Uterus (tissue), 4 donors: ENCODE data around the gene KCNQ1. TPM values are rescaled to one million over a fixed set of nuclear protein-coding genes. Genes with fewer than 3 reads are reported as not detected.
A peak's percentile ranks its signal among the peaks of the same experiment; 100 is the strongest.

Experiments
- DNase-seq, 2 donors: peaks; one replicate each; pipeline ENCODE4 v3.0.0-alpha.2; 2019 to 2020
- H3K27ac ChIP-seq, 2 donors: fragments of 200-600 bp; sonication (generic); 1 replicate in 1 of 2; 2 replicates in 1 of 2; pipeline ENCODE4 v1.5.1; 2016 to 2018
- H3K27me3 ChIP-seq, 2 donors: fragments of 200-600 bp; sonication (generic); one replicate each; pipeline ENCODE4 v1.5.1; 2018 to 2019; ENCODE audit warnings: control low read depth in 1 of 2
- H3K36me3 ChIP-seq, 2 donors: fragments of 200-600 bp; sonication (generic); one replicate each; pipeline ENCODE4 v1.5.1; 2019; ENCODE audit warnings: control low read depth in 1 of 2
- H3K4me1 ChIP-seq, 2 donors: fragments of 200-600 bp; sonication (generic); one replicate each; pipeline ENCODE4 v1.5.1; 2018 to 2019; ENCODE audit warnings: control low read depth in 1 of 2
- H3K4me3 ChIP-seq, 2 donors: fragments of 200-600 bp; sonication (generic); 1 replicate in 1 of 2; 2 replicates in 1 of 2; pipeline ENCODE4 v1.5.1; 2018 to 2019; ENCODE audit warnings: mild to moderate bottlenecking in 1 of 2
- H3K9me3 ChIP-seq, 2 donors: fragments of 200-600 bp; sonication (generic); one replicate each; pipeline ENCODE4 v1.5.1; 2019; ENCODE audit warnings: control low read depth in 1 of 2
- CTCF ChIP-seq, 4 experiments: fragments of 200-600 bp in 2 of 4; fragments of 450-650 bp in 2 of 4; sonication (generic) in 2 of 4; IDR thresholded peaks; one replicate each; pipeline ENCODE4 v1.5.1; 2016 to 2019; ENCODE audit warnings: antibody characterized with exemption in 4 of 4, mild to moderate bottlenecking in 2 of 4, moderate library complexity in 1 of 4
- POLR2A ChIP-seq, 2 donors: fragments of 450-650 bp; IDR thresholded peaks; one replicate each; pipeline ENCODE4 v1.6.1; 2016; ENCODE audit warnings: antibody characterized with exemption in 2 of 2, mild to moderate bottlenecking in 1 of 2, moderate library complexity in 1 of 2
- intact Hi-C: fragments of 100-400 bp; cut with DNase I; formaldehyde crosslinking; loops from one replicate; pipeline ENCODE4 v1.15.1; 2023; ENCODE audit warnings: low total_unique reads
- total RNA-seq, 4 donors: library from RNA; depleted of rRNA in 3 of 4; stranded (reverse); fragments of >200 nt in 3 of 4; gene quantifications; one replicate each; pipeline versions ENCODE4 v1.1.0 to v1.2.4, GENCODE V29; 2014 to 2023
- donor health status: DM: yes; HTN: yes; CAD: no.

The KCNQ1 gene
- total RNA-seq, 4 donors from 2014 or later, result 2.6 to 10.4 (median 5.4) TPM

DNA sequence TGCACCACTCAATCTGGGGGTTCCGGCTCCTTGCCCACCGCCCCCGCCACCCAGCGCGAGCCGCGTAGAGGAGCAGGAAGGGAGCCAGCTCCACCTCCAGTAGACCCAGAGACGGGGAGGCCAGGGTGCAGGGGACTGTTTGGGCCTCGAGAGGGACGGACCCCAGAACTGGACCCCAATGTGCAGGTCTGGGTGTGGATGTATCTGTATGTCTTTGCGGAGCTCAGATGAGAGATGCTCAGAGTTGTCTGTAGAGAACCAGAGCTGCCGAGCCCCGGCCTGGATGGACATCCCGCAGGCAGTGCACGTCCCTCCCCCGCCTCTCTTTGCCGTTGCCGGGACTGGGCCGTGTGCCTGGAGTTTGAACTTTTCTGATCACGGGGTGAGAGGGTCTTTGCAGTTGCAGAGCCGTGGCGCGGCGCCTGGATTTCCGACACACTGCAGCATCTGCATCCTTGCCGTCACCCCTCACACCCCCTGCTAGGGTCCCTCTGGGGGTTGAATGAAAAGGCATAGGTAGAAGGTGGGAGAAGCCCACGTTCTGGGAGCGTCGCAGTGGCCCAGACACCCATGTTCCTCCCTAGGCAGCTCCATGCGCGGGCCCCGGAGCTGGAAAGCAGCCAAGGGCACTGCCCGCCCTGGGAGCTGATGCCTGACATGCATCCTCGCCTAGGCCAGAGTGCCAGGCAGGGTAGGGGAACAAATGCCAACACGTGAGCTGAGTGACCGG is 105.2 kb downstream of the KCNQ1 start:
- Histone ChIP-seq H3K4me3 (no peak overlapping the region), H3K27me3 (no peaks in the 10 kb centered on the region), H3K36me3 (no peaks in the 10 kb centered on the region), H3K9me3 (no peaks in the 10 kb centered on the region), H3K4me1 (no peaks in the 10 kb centered on the region), H3K27ac (no peak overlapping the region)
- TF ChIP-seq CTCF (IDR thresholded peaks at IDR 0.05) (no peak), POLR2A (IDR thresholded peaks at IDR 0.05) (no peak)
- DNase-seq, result peak in 1 of 2 donors; percentile 40
- intact Hi-C loops, result no loop called here

GRCh38 chr11:2550606-2550970 is 105.8 kb downstream of the KCNQ1 start:
- intact Hi-C loops, result no loop called here
- Histone ChIP-seq H3K4me1 (no peaks in the 10 kb centered on the region), H3K27ac (no peak overlapping the region), H3K27me3 (no peaks in the 10 kb centered on the region), H3K36me3 (no peaks in the 10 kb centered on the region), H3K4me3 (no peak overlapping the region), H3K9me3 (no peaks in the 10 kb centered on the region)
- no peak for TF ChIP-seq CTCF (IDR thresholded peaks at IDR 0.05)
- no peak for TF ChIP-seq POLR2A (IDR thresholded peaks at IDR 0.05)
- DNase-seq, result no peak

DNA sequence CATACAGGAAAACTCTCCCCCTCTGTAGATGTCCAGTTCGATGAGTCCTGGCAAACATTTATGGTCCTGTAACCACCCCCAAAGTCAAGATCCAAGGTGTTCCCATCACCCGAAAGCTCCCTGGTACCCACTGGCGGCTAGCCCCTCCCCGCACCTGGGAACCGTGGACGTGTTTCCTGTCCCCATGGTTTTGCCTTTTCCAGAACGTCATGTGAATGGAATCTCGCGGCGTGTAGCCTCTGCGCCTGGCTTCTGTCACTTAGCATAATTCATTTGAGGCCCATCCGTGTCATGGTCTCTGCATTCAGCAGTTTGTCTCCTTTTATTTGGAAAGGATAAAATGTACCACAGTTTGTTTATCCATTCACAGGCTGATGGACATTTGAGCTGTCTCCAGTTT is 106.3 kb downstream of the KCNQ1 start:
- no peaks in the 10 kb centered on the region for H3K9me3 ChIP-seq
- H3K4me1 ChIP-seq, result no peaks in the 10 kb centered on the region
- intact Hi-C loops, result no loop called here
- H3K4me3 ChIP-seq, result no peak overlapping the region
- no peaks in the 10 kb centered on the region for H3K27me3 ChIP-seq
- no peaks in the 10 kb centered on the region for H3K36me3 ChIP-seq
- no peak for TF ChIP-seq POLR2A (IDR thresholded peaks at IDR 0.05)
- no peak for TF ChIP-seq CTCF (IDR thresholded peaks at IDR 0.05)
- DNase-seq, result no peak
- H3K27ac ChIP-seq, result no peak overlapping the region

- Histone ChIP-seq H3K27ac (no peak overlapping the region), H3K9me3 (no peaks in the 10 kb centered on the region), H3K27me3 (no peaks in the 10 kb centered on the region), H3K36me3 (no peaks in the 10 kb centered on the region), H3K4me3 (no peak overlapping the region), H3K4me1 (no peaks in the 10 kb centered on the region)
- DNase-seq, result no peak
- TF ChIP-seq POLR2A (IDR thresholded peaks at IDR 0.05) (no peak), CTCF (IDR thresholded peaks at IDR 0.05) (no peak)
- intact Hi-C loops, result no loop called here
These were observed 107.4 kb downstream of the KCNQ1 start for GRCh38 chr11:2552210-2552609.

DNA sequence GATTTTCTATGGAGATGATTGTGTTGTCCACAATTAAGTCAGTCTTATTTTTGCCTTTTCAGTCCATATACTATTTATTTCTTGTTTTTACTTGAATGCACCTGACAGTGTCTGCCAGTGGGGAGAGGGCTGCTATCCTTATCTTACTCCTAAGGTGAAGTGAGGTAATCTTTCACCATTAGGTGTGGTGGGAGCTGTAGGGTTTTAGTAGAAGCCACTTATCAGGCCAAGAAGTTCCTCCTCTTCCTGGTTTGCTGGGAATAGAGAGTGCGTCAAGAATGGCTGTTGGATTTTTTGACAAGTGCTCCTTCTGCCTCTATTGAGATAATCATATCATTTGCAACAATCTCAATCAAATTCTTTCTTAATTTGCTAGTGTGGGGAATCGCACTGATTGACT is 108.4 kb downstream of the KCNQ1 start:
- no peaks in the 10 kb centered on the region for H3K27me3 ChIP-seq
- no peak overlapping the region for H3K4me3 ChIP-seq
- TF ChIP-seq CTCF (IDR thresholded peaks at IDR 0.05), result no peak
- no peak for TF ChIP-seq POLR2A (IDR thresholded peaks at IDR 0.05)
- H3K9me3 ChIP-seq, result no peaks in the 10 kb centered on the region
- DNase-seq, result no peak
- no peaks in the 10 kb centered on the region for H3K36me3 ChIP-seq
- H3K27ac ChIP-seq, result no peak overlapping the region
- H3K4me1 ChIP-seq, result no peaks in the 10 kb centered on the region
- intact Hi-C loops, result no loop called here
